ENCODE data around the gene SAMM50.

Gene SAMM50

GRCh38 chr22:44030051-44030701 is 74.9 kb downstream of the SAMM50 start:
- DNase-seq (ENCODE audit: low spot score), result no peak

- no peak for DNase-seq (ENCODE audit: low spot score)
Measured at GRCh38 chr22:44030702-44031082, 75.5 kb downstream of the SAMM50 start.

DNA sequence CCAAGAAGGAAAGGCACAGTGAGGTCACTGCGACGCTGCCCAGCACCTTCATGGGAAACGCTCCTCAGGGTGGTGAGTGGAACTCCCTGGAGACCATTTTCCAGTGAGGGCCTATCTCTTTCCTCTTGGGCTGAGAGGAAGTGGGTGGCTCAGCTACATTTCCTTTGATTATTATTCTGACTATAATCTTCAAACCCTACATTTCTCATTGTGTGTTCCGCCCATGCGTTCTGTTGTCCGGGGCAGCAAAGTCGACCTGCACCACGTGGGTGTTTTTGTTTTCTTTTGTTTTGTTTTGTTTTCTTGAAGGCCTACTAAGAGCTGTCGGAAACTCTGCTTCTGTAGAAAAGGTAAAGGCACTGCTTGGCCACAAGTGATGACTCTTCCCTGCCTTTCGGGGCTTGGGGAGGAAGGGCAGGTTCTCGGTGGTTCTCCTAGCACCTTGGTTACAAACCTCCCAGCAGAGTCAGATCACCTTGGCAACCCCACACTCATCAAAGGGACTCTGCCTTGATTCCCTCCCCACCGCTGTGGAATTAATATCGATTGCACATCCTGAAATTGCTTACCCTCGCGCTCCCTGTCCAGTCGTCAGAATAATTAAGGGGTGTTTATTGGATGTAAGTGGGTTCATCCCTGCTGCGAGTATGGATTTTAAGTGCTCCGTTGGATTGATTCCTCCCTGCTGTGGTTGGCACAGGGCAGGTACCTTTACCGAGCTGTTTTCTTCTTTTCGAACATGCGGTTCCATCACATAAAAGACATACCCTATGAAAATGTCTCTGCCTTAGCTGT is 76.1 kb downstream of the SAMM50 start:
- no peak for DNase-seq (ENCODE audit: low spot score)

DNA sequence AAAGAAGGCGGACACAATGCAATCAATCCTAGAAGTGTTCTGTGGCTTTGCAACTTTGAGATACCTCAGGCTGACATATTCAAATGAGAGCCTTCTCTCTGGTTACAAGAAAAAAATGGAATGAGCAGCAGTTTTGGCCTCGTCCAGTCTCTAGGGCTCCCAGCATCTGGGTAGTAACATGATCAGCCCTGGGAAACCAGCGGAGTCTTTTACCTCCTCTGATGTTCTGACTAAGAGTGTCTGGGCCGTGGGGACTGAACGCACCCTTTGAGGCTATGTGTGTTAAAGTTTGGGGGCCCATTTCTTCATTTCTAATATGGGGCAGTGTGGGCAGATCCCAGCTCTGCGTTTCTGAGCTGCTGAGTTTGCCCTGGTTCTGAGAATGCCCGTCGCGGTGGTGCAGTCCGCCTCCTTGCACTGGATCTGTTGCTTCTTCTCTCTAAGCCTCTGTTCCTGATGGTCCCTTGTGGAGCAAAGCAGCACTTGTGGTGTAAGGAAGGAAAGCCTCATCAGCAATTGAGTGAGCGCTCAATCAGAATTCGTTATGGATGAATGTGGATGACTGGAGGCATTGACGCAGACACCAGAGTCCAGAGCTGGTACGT is 77.0 kb downstream of the SAMM50 start:
- no peak for DNase-seq (ENCODE audit: low spot score)

DNA sequence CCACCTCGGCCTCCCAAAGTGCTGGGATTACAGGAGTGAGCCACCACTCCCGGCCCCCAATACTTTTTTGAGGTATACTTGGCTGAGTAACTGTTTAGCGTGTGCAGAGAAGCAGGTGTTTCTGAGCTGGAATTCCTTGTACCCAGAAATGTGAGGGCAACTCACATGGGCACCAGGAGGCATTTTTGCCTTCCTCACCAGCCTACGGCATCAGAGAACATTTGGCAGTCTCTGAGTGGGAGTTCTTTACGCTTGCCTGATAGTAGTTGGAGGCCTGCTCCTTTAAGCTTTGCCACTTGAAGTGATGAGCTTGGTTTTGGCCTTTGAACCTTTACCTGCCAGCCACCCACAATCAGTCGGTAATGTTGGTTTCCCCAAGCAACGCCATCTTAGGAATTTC is 78.0 kb downstream of the SAMM50 start:
- no peak for DNase-seq (ENCODE audit: low spot score)

DNA sequence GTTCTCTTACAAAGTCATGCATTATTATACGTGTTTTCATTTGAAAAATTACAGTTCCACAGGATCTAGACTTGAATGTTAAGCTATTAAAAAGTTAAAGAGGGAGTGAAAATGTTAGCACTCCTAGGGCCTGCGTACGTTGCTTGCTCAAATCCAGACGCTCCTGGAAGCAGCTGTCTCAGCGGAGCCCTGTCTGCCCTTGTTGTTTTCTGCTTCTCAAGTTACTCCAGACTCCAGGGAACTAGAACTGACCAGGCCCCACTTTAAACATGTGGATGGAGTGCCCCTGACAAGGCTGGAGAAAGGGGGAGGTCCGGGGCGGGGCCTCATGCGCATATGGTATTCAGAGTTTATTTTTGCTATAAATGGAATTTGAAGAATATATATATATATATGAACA is 78.5 kb downstream of the SAMM50 start:
- no peak for DNase-seq (ENCODE audit: low spot score)

DNA sequence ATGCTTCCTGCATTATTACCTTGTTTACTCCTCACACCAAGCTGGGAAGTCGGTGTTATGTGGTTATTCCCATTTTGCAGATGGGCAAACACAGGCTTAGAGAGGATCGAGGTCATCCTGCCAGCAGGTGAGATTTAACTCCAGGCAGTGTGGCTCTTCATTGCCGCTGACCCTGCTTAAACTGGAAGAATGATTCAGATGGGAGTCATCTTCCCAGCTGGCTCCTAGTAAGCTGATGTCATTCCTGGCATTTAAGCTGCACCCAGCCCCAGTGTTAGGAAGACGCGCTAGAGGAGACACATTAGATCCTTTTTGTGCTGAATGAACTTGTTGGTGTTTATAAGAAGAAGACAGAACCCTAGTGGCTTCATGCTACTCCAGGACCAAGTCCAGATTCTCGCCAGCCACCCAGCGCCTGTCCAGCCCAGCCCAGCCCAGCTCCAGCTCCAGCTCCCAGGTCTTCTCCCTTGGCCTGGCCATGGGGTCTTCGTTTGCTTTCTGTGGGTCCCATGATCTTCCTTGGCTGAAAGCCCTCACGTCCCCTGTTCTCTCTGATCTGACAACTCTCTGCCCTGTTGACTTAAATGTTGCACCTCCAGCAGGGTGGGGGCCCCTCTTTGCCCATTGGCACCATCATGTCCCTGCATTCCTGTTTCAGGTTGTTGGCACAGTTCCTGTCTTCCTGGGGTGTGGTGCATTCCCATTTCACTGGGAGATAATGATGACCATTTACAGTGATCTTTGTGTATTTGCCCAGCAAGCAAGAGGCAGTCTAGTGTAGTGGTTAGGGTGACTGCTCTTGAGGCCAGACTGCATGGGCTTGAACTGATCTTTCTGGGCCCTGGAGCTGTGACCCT is 82.5 kb downstream of the SAMM50 start:
- no peak for DNase-seq (ENCODE audit: low spot score)

- no peak for DNase-seq (ENCODE audit: low spot score)
Measured at GRCh38 chr22:44039566-44040171, 84.4 kb downstream of the SAMM50 start.

DNA sequence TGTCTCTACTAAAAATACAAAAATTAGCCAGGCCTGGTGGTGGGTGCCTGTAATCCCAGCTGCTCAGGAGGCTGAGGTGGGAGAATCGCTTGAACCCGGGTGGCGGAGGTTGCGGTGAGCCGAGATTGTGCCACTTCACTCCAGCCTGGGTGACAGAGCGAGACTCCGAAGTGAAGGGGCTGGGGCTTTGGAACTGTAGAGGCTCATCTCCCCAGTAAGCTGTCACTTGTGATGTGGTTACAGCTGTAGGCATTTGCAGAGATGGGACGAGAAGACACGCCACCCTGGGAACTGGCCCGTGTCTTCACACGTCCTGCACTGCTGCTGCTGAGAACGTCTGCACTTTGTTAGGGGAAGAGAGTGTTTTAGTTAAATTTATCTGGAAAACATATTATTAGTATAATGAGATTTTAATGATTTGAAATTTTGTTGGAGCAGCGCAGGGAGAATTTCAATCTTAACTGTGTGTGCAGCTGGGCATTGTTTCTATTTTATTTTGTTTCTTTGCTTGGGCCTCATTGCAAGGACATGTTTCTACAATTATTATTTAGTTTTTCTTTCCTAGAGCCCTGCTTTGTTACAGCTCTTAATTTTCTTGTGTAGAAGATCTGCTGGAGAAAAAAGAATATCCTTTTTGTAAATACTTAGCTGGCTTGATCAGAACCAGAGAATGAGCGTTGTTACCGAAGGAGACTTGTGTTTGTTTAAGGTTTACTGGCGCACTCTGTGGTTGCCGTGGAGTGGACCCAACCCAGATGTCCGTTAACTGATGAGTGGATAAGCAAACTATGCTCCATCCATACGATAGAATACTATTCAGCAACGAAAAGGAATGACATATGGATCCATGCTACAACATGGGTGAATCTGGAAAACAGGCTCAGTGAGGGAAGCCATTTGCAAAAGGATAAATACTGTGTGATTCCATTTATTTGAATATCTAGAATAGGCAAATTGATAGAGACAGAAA is 87.3 kb downstream of the SAMM50 start:
- no peak for DNase-seq (ENCODE audit: low spot score)

DNA sequence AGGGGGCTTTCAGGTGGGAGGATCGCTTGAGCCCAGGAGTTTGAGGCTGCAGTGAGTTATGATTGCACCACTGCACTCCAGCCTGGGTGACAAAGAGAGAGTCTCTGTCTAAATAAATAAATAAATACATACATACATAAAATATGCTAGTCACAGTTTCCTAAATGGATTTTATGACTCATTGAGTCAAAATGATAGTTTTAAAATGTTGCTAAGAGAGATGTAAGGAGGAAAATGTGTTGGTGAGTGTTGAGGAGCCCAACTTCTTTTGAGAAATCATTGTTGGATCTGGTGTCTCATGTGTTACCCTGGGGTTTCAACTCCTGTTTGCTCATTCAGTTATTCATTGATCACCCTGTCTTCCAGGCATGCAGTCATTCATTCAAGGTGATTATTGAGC is 89.9 kb downstream of the SAMM50 start:
- DNase-seq (ENCODE audit: low spot score), result no peak
